BLaER1 (cell line): ENCODE results near the gene ZNF717.
"Not testable (repeated sequence)": the region's sequence is repeated elsewhere in the genome, so short reads cannot be mapped to it uniquely, and the experiment has no call there.

Experiments used
- H3K27ac ChIP-seq: shearing (Covaris generic); formaldehyde crosslinking; 2 replicates; pipeline ENCODE4 v1.8.1; 2022
- H3K27me3 ChIP-seq: shearing (Covaris generic); formaldehyde crosslinking; 2 replicates; pipeline ENCODE4 v1.8.1; 2022
- H3K36me3 ChIP-seq: shearing (Covaris generic); formaldehyde crosslinking; 2 replicates; pipeline ENCODE4 v1.8.1; 2022
- H3K4me1 ChIP-seq: shearing (Covaris generic); formaldehyde crosslinking; 2 replicates; pipeline ENCODE4 v1.8.1; 2022
- H3K4me2 ChIP-seq: shearing (Covaris generic); formaldehyde crosslinking; 2 replicates; pipeline ENCODE4 v1.8.1; 2022
- H3K4me3 ChIP-seq: shearing (Covaris generic); formaldehyde crosslinking; 2 replicates; pipeline ENCODE4 v1.8.1; 2022
- H3K9ac ChIP-seq: shearing (Covaris generic); formaldehyde crosslinking; 2 replicates; pipeline ENCODE4 v1.8.1; 2022
- H3K9me3 ChIP-seq: shearing (Covaris generic); formaldehyde crosslinking; 2 replicates; pipeline ENCODE4 v1.8.1; 2022
- H4K20me1 ChIP-seq: shearing (Covaris generic); formaldehyde crosslinking; 2 replicates; pipeline ENCODE4 v1.8.1; 2022
- Cebpa-rat ChIP-seq: shearing (Covaris generic); IDR thresholded peaks from 2 replicates; pipeline ENCODE4 v1.8.1; 2022

Gene ZNF717

DNA sequence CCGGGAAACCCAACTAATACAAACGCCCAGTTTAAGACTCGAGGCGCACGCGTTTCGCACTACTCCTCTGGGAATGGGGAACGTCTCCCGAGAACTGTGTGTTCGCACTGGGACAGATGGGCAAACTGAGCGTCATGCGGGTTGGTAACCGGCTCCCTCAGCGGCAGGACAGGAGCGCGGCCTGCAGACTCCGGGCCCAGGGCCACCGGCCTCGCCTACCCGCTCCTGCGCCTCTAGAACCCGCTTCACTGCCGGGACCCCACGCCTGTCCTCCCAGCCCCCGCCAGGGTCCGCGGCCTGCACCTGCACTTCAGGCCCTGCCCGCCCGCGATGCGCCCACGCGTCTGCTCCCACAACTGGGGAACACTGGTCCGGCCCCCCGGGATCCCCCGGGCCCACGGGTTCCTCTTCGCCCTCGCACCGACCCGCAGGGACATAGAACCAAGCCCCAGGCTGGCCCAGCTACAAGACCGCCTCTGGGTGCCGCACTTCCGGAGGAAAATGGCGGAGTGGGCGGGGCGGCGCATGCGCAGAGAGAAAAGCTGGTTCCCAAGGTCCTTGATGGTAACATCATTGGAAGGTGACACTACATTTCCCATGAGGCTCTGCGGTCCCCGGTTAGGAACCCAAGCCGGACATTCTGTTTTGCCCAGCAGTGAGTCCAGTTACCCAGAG is at the start of gene ZNF717:
ZNF717 (minus strand) TSS at position 469 of the 675 bp plus-strand sequence. CDS start 2,187 bp downstream, outside the sequence.
- H3K4me3 ChIP-seq = peak within 1 kb of the TSS; percentile 63
- H3K4me2 ChIP-seq = 0 out of 2 replicates have a peak within 1 kb of the TSS, but pooled peaks have one; percentile 2
- not testable (repeated sequence) for H3K36me3 ChIP-seq, H3K9ac ChIP-seq, H4K20me1 ChIP-seq, H3K27me3 ChIP-seq, H3K4me1 ChIP-seq
- H3K27ac ChIP-seq = 0 out of 2 replicates have a peak within 1 kb of the TSS, but pooled peaks have one; percentile 9
- H3K9me3 ChIP-seq = peaks cover 32% of the 10 kb centered on the region

DNA sequence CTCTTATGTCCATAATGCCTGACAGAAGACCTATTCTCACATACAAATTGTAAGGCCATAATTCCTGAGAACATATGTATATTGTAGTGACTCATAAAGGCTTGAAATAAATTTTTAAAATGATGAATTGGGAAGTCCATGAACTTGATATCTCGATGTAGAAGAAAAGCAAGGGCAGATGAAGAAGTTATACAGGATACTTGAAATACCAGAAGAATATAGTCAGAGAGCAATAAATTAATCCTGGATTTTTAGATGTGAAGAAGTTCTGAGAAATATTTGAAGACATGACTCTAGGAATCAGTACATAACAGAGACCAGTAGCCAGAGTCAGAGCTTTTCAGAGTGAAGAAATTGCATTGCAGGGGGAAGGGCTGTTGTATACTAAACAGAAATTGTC is 45.7 kb upstream of the ZNF717 start:
- not testable (repeated sequence) for H3K27ac ChIP-seq, H3K4me3 ChIP-seq, H3K4me1 ChIP-seq, H3K27me3 ChIP-seq, H3K36me3 ChIP-seq, H3K4me2 ChIP-seq, H3K9ac ChIP-seq, H3K9me3 ChIP-seq, H4K20me1 ChIP-seq

DNA sequence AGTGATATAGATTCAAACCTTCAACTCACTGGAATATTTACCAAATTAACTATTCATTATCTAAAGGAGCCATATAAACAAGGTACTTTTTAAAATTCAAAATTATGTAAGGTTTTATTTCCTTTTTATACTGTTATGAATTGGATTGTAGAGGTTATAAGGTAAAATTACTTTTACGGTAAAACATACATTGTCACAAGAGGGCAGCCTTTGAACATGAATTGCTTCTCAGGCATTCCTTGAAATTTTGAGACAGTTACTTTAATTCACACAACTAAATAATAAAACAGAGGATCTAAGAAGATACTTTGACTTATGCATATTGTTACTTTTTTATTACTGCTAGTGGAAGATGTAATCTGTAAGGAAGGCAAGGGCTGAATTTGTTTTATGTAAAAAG is 32.7 kb upstream of the ZNF717 start:
- not testable (repeated sequence) for H4K20me1 ChIP-seq, H3K9ac ChIP-seq, H3K27me3 ChIP-seq, H3K9me3 ChIP-seq, H3K27ac ChIP-seq, H3K4me2 ChIP-seq, H3K36me3 ChIP-seq, H3K4me3 ChIP-seq, H3K4me1 ChIP-seq

DNA sequence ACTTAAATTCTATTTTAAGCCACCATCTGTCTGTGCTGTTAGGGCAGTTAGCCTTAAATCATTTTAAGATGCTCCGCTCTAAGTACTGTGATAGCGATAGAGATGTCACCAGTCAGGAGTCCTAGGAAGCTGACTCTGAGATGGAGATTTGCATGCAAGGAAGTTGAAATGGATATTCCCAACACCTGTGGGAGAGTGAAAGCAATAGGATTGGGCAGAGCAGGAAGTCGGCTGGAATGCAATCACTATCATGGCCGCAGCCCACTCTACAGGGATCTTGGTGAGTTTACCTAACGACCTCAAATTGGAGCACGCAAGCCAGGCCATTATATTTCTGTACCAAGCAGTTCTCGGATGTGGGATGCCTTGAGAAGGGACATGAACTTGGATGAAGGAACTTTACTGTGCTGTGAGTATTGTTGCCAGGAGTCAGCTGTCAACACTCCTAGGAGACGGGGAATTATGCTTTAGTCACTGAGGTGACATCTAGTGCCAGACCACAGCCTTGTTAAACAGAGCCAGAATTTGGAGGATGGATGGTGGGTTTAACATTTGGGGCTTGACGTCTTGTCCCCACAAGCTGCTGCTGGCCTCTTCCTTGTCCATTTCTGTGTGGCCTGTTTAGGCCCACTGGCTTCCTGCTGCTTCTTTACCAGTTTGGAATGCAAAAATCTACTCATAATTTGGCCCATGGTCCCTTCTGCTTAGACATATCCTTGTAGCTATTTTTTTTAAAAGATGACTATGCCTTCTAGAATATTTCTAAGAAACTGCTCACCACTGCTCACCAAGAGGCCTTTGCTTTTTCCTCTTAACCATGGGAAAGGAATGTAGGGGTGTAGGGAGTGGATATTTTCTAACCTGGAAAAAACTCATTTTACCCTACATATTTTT is 31.2 kb upstream of the ZNF717 start:
- not testable (repeated sequence) for H3K36me3 ChIP-seq, H4K20me1 ChIP-seq, H3K27me3 ChIP-seq, H3K27ac ChIP-seq, H3K9ac ChIP-seq, H3K4me1 ChIP-seq, H3K4me3 ChIP-seq, H3K9me3 ChIP-seq, H3K4me2 ChIP-seq

DNA sequence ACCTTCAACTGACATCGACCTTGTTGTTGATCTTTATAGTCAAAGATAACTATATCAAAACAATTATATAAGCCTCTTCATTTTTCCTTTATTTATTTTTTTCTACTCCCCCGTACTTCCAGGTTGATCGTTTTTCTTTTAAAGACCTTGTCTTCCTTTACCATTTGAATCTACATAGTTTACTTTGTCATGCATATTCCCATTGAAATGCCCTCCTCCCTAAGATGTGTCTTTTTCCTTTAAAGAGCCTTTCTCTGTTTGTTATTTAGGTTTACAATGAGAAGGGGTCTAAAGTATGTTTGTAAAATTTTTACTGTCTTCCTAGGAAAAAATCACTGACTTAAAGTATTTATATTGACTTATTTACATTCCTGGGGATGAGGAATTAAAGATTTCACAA is 29.4 kb upstream of the ZNF717 start:
- Histone ChIP-seq H3K4me3 (no peak overlapping the region), H3K4me2 (no peak overlapping the region), H3K9me3 (no peaks in the 10 kb centered on the region), H3K36me3 (no peaks in the 10 kb centered on the region), H4K20me1 (no peaks in the 10 kb centered on the region), H3K27ac (no peak overlapping the region), H3K4me1 (no peaks in the 10 kb centered on the region; the same call in 1 of the 2 replicates), H3K27me3 (no peaks in the 10 kb centered on the region), H3K9ac (no peak overlapping the region)
- TF ChIP-seq Cebpa-rat = no peak

DNA sequence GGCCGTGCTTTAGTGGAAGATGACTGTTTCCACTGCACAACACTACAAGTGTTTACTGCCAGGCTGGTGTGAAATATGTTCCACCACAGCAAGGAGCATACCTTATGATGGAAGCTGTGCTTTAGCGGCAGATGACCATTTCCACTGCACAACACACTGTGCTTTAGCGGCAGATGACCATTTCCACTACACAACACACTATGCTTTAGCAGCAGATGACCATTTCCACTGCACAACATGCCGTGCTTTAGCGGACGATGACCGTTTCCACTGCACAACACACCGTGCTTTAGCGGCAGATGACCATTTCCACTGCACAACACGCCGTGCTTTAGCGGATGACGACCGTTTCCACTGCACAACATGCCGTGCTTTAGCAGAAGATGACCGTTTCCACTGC is 2.8 kb downstream of the ZNF717 start:
- Histone ChIP-seq H3K36me3 (peaks cover 6% of the 10 kb centered on the region; the same call in 1 of the 2 replicates), H3K4me3 (no peak overlapping the region), H3K4me1 (no peaks in the 10 kb centered on the region), H3K4me2 (no peak overlapping the region), H3K9me3 (peaks cover 42% of the 10 kb centered on the region), H3K9ac (no peak overlapping the region), H3K27me3 (no peaks in the 10 kb centered on the region), H3K27ac (no peak overlapping the region), H4K20me1 (no peaks in the 10 kb centered on the region)
- no peak for TF ChIP-seq Cebpa-rat

DNA sequence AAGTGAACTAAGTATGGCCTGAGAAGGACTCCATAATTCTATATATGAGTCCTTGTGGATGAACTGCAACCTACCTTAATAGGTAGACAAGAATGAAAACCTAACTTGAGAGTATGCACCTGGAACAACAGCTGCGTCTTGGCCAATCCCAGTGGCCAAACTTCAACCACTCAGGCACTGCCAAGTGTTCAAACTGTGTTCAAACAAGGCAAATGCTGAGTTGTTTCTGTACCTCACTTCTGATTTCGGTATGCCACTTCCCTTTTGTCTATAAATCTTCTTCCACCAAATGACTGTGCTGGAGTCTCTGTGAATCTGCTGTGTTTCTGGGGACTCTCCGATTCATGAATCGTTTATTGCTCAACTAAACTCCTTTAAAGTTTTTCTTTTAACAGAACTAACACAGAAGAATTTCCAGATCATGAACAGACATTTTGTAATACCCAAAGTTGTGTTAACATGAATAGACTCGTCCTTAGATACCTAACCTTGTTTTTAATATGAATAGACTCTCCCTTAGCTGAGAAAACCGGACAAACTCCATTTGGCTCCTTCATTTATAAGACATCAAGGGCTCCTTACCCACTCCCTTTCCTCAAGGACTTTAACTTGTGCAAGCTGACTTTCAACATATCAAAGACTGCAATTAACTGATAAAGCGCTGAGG is 4.1 kb downstream of the ZNF717 start:
- Histone ChIP-seq H3K27ac (no peak overlapping the region), H3K4me1 (no peaks in the 10 kb centered on the region), H3K36me3 (peaks cover 6% of the 10 kb centered on the region; the same call in 1 of the 2 replicates), H4K20me1 (no peaks in the 10 kb centered on the region), H3K9ac (no peak overlapping the region), H3K4me2 (no peak overlapping the region), H3K4me3 (no peak overlapping the region), H3K27me3 (no peaks in the 10 kb centered on the region), H3K9me3 (peaks cover 38% of the 10 kb centered on the region)
- TF ChIP-seq Cebpa-rat = no peak

DNA sequence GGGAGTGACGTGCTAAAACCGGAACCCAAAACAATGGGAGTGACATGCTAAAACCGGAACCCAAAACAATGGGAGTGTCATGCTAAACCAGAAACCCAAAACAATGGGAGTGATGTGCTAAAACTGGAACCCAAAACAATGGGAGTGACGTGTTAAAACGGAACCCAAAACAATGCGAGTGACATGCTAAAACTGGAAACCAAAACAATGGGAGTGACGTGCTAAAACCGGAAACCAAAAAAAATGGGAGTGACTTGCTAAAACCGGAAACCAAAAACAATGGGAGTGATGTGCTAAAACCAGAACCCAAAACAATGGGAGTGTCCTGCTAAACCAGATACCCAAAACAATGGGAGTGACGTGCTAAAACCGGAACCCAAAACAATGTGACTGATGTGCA is 7.6 kb downstream of the ZNF717 start:
- not testable (repeated sequence) for H3K4me3 ChIP-seq, H3K4me1 ChIP-seq, H3K27me3 ChIP-seq, H3K27ac ChIP-seq, H4K20me1 ChIP-seq, H3K9ac ChIP-seq, H3K36me3 ChIP-seq, H3K4me2 ChIP-seq
- H3K9me3 ChIP-seq = peaks cover 22% of the 10 kb centered on the region

DNA sequence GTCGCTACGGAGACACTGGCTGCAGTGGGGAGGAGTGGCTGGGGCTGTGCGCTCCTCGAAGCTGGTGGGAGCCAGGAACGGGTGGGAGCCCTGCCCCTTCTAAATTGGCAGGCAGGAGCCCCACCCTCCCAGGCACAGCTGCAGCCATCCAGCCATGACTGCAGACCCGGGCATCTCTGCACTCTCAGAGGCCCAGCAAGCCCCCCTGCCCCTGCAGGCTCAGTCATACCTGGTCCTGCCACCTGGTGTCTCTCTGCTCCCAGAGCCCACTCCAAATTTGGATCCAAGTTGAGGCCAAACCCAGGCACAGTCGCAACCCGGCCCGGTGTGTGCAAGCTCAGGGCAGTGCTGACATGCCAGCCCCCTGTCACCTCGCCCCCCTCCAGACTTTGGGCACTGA is 13.7 kb downstream of the ZNF717 start:
- H3K27ac ChIP-seq, H3K36me3 ChIP-seq, H3K4me2 ChIP-seq, H4K20me1 ChIP-seq, H3K9ac ChIP-seq, H3K4me1 ChIP-seq, H3K4me3 ChIP-seq, H3K27me3 ChIP-seq: not testable (repeated sequence)
- peaks cover 32% of the 10 kb centered on the region for H3K9me3 ChIP-seq

DNA sequence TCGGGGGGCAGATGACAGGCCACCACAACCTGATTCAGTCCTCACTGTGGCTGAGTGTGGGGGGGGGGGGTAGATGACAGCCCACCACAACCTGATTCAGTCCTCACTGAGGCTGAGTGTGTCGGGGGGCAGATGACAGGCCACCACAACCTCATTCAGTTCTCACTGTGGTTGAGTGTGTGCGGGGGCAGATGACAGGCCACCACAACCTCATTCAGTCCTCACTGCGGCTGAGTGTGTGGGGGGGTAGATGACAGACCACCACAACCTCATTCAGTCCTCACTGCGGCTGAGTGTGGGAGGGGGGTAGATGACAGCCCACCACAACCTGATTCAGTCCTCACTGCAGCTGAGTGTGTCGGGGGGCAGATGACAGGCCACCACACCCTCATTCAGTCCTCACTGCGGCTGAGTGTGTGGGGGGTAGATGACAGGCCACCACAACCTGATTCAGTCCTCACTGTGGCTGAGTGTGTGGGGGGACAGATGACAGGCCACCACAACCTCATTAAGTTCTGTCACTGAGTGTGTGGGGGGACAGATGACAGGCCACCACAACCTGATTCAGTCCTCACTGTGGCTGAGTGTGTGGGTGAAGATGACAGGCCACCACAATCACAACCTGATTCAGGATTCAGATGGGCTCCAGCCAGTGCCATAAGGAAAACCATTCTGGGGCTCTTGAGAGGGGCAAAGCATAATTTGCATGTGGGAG is 16.9 kb downstream of the ZNF717 start:
- Histone ChIP-seq H3K9me3 (peaks cover 40% of the 10 kb centered on the region), H3K27me3 (no peaks in the 10 kb centered on the region), H4K20me1 (no peaks in the 10 kb centered on the region), H3K4me2 (no peak overlapping the region), H3K36me3 (peaks cover 10% of the 10 kb centered on the region), H3K27ac (no peak overlapping the region), H3K9ac (no peak overlapping the region), H3K4me1 (no peaks in the 10 kb centered on the region), H3K4me3 (no peak overlapping the region)
- TF ChIP-seq Cebpa-rat = no peak
